Adrenal gland (tissue), 5 donors: Measurements from ENCODE around the gene KHDC4.

Source experiments
- CTCF ChIP-seq, 6 experiments: fragments of 450-650 bp in 4 of 6; fragments of 200-600 bp in 2 of 6; sonication (generic) in 1 of 6; IDR thresholded peaks; 1 replicate in 5 of 6; 2 replicates in 1 of 6; pipeline versions ENCODE4 v1.5.1 to v1.8.0; 2016 to 2021; ENCODE audit warnings: antibody characterized with exemption in 6 of 6, mild to moderate bottlenecking in 2 of 6, moderate library complexity in 1 of 6
- POLR2A ChIP-seq, 2 donors: fragments of 450-650 bp; IDR thresholded peaks; one replicate each; pipeline ENCODE4 v1.6.1; 2017; ENCODE audit warnings: antibody characterized with exemption in 2 of 2, mild to moderate bottlenecking in 2 of 2, moderate library complexity in 1 of 2
- donor health status: DM: no; HTN: no; CAD: no.

DNA sequence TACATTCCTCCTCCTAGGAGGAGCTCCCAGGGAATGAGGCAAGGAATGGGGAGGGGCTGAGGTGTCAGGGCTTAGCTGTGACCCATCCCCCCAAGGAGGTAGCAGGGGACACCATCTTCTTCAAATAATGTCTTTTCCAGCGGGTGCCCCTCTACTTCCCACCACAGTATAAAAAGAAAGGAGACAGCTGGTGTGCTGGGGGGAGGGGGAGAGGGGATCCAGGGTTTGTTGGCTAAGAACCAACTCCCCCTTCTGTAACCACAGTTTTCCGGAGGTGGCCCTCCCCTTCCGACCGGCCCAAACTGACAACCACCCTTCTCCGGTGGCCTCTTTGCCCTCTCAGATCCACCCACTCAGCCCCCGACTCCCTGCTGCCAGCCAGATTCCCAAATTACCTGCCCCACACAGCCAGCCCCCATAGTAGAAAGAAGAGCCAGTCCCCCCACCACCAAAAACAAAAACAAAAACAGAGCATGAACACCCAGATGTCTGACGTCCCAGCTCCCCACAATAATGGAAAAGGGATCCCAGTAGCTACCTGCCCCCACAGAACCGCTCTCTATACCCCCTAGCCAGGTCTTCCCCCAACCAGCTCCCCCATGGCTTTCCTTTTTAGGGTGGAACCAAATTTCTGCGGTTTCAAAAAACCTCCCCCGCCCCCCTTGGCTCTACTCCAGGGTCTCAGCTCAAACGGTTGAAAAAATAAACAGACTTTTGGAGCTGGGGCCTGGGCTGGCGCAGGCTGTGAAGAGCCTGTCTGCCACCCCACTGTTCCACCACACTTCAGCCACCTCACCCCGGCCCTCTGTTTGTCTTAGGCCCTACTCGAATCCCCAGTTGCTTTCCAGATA lies 42.1 kb upstream of the KHDC4 start:
- TF ChIP-seq POLR2A (IDR thresholded peaks at IDR 0.05) (no peak), CTCF (IDR thresholded peaks at IDR 0.05) (no peak)
